Heart left ventricle (tissue), 16 donors: ENCODE results near the gene MMP17. TPM values are rescaled to one million over a fixed set of nuclear protein-coding genes. Genes with fewer than 3 reads are reported as not detected.

Experiments used
- ATAC-seq, 4 donors: fragments of 200-7000 bp; cut with Tn5 transposase; one replicate each; pipeline ENCODE4 v1.9.1; 2020 to 2022; ENCODE audit warnings: moderate library complexity in 4 of 4, mild to moderate bottlenecking in 3 of 4, moderate number of reproducible peaks in 1 of 4
- DNase-seq, 5 donors: peaks; one replicate each; pipeline ENCODE4 v3.0.0-alpha.2; 2020
- H3K27ac ChIP-seq, 12 donors: fragments of 200-600 bp; sonication (generic) in 4 of 12; one replicate each; pipeline versions ENCODE4 v1.5.0 to v1.8.0; 2016 to 2022; ENCODE audit warnings: mild to moderate bottlenecking in 2 of 12
- H3K27me3 ChIP-seq, 9 donors: fragments of 200-600 bp; sonication (generic) in 2 of 9; one replicate each; pipeline versions ENCODE4 v1.5.1 to v1.8.0; 2016 to 2022; ENCODE audit warnings: mild to moderate bottlenecking in 3 of 9
- H3K36me3 ChIP-seq, 9 donors: fragments of 200-600 bp; sonication (generic) in 2 of 9; one replicate each; pipeline versions ENCODE4 v1.5.0 to v1.8.0; 2018 to 2022; ENCODE audit warnings: mild to moderate bottlenecking in 2 of 9
- H3K4me1 ChIP-seq, 12 donors: fragments of 200-600 bp; sonication (generic) in 4 of 12; one replicate each; pipeline versions ENCODE4 v1.5.0 to v1.8.0; 2016 to 2022; ENCODE audit warnings: mild to moderate bottlenecking in 3 of 12
- H3K4me3 ChIP-seq, 12 donors: fragments of 200-600 bp; sonication (generic) in 4 of 12; one replicate each; pipeline versions ENCODE4 v1.5.0 to v1.8.0; 2017 to 2022; ENCODE audit warnings: mild to moderate bottlenecking in 9 of 12, moderate library complexity in 4 of 12
- H3K9me3 ChIP-seq, 12 donors: fragments of 200-600 bp; sonication (generic) in 4 of 12; one replicate each; pipeline versions ENCODE4 v1.5.0 to v1.8.0; 2016 to 2022; ENCODE audit warnings: mild to moderate bottlenecking in 1 of 12
- CTCF ChIP-seq, 12 donors: fragments of 200-600 bp; sonication (generic) in 4 of 12; IDR thresholded peaks; one replicate each; pipeline versions ENCODE4 v1.5.0 to v1.8.0; 2018 to 2022; ENCODE audit warnings: antibody characterized with exemption in 12 of 12, mild to moderate bottlenecking in 5 of 12
- POLR2A ChIP-seq, 2 donors: fragments of 450-650 bp; IDR thresholded peaks; one replicate each; pipeline ENCODE4 v1.6.1; 2017; ENCODE audit warnings: antibody characterized with exemption in 2 of 2, mild to moderate bottlenecking in 2 of 2, moderate library complexity in 2 of 2
- WGBS, 4 donors: extraction: QIAGEN DNeasy Blood & Tissue Kit in 2 of 4; methylation state at CpG; one replicate each; pipeline versions ENCODE4 v1.1.5 to v1.1.7; 2013 to 2018; 5-methylcytosine and 5-hydroxymethylcytosine counted together
- intact Hi-C, 10 donors: fragments of 100-400 bp; cut with DNase I; formaldehyde crosslinking; loops; one replicate each; pipeline versions ENCODE4 v1.11.1 to v1.14.2; 2022
- polyA plus RNA-seq, 2 donors: library from polyadenylated mRNA; stranded (reverse); fragments of 200-250 nt; gene quantifications; one replicate each; pipeline ENCODE4 v1.2.3, GENCODE V29; 2013
- total RNA-seq, 9 donors: library from RNA; depleted of rRNA in 2 of 9; stranded (reverse); fragments of >200 nt in 2 of 9; fragmentation: NEBNext Ultra II Directional in 3 of 9; extraction: Animal tissue kit (Norgen Biotek cat#: 25700) in 3 of 9; gene quantifications; one replicate each; pipeline versions ENCODE4 v1.1.0 to v1.2.4, GENCODE V29; 2016 to 2023
- donor health status: ischemic (EF 13 %, LVEDD 7.1; RV severe dilation, severe dysfunction).
- donor health status: healthy with polysubstance abuse.
- donor health status: DM: no; HTN: yes; CAD: no.
- donor health status: DM: no; HTN: no; CAD: no.
- donor health status: ischemic (EF 25% LVEDD 6.9; RV normal size, moderate dysfunction).
- donor health status: ischemic (EF 25% LVEDD 5.7; RV mildly dilated, moderate dysfunction).
- donor health status: healthy.
- donor health status: DM: yes; HTN: yes; CAD: no.
- donor health status: ischemic (EF 35%, LVEDD 5.7; RV mildly dilated, moderate dysfunction).
- donor health status: nonischemic (EF 11% LVEDD 7.7; RV severe dilation, severe dysfunction).
- donor health status: DM: yes; HTN: yes; CAD: no.
- donor health status: PGD.
- donor health status: ischemic (EF 29% LVEDD 5.4; RV normal size, mild dysfunction).
- donor health status: nonischemic (EF 23%, LVEDD 6.1; RV moderate dilation, normal function).

MMP17 gene
- total and polyA plus RNA-seq, 11 donors, result 0.28 to 2.1 (median 1.2) TPM

DNA sequence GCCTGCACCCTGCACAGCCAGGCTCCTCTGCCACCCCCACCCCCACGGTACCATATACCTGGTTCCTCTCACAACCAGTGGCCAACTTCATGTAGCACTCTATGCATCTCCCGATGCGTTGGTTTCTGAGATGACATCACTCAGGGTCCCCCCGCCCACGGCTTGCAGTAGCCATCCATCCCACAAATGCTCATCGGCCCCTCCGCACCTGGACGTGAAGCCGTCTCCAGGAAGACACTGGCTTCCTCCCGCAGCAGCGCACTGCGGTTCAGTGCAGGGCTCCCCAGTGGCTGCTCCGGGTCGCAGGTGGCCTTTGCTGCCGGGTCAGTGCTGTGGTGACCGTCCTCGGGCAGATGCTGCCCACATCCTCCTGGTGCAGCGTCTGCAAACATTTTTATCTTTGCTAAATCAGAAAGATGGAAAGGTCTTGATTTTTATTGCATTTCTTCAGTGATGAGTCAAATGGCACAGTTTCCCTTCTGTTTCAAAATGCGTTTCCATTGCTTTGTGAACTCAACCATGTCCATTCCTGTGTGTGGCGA, 27.5 kb upstream of the MMP17 start:
- peaks cover 0 to 63% (median 55%) of the 10 kb centered on the region in 9 donors for H3K36me3 ChIP-seq
- TF ChIP-seq POLR2A (IDR thresholded peaks at IDR 0.05) (no peak), CTCF (IDR thresholded peaks at IDR 0.05) (no peak)
- ATAC-seq (no peak), DNase-seq (no peak)
- no peak overlapping the region for H3K27ac ChIP-seq
- H3K9me3 ChIP-seq, result no peaks in the 10 kb centered on the region
- peaks cover 0 to 13% (median 0%) of the 10 kb centered on the region in 12 donors for H3K4me1 ChIP-seq
- intact Hi-C loops, result loop anchor here in 1 of 10 donors (10.0 kb wide), 1 partner anchor 196 kb away; no protein-coding TSS in a partner anchor
- no peak overlapping the region for H3K4me3 ChIP-seq
- 89 to 93% (median 92%) methylated on average over 18 to 20 of the region's 20 CpGs for WGBS, 4 donors
- H3K27me3 ChIP-seq, result no peaks in the 10 kb centered on the region

GRCh38 chr12:131801254-131801866, 26.8 kb upstream of the MMP17 start:
- WGBS, 4 donors, result 82 to 87% (median 82%) methylated on average over 25 to 35 of the region's 35 CpGs
- H3K36me3 ChIP-seq, result peaks cover 0 to 59% (median 51%) of the 10 kb centered on the region in 9 donors
- no peak for TF ChIP-seq CTCF (IDR thresholded peaks at IDR 0.05)
- TF ChIP-seq POLR2A (IDR thresholded peaks at IDR 0.05), result no peak

GRCh38 chr12:131803961-131804521, 24.2 kb upstream of the MMP17 start:
- Histone ChIP-seq H3K27ac (peak overlapping the region in 1 of 12 donors; percentile 27), H3K4me3 (no peak overlapping the region), H3K9me3 (no peaks in the 10 kb centered on the region), H3K36me3 (peaks cover 0 to 33% (median 25%) of the 10 kb centered on the region in 9 donors), H3K4me1 (peaks cover 0 to 13% (median 0%) of the 10 kb centered on the region in 12 donors), H3K27me3 (no peaks in the 10 kb centered on the region)
- TF ChIP-seq CTCF (IDR thresholded peaks at IDR 0.05), result no peak
- TF ChIP-seq POLR2A (IDR thresholded peaks at IDR 0.05), result no peak
- intact Hi-C loops, result loop anchor here in 1 of 10 donors (10.0 kb wide), 1 partner anchor 199 kb away; no protein-coding TSS in a partner anchor
- ATAC-seq, result no peak
- 38 to 49% (median 39%) methylated on average over 11 of the region's 11 CpGs for WGBS, 4 donors
- DNase-seq, result no peak

More at GRCh38 chr12:131801254-131801866, 26.8 kb upstream of the MMP17 start:
- ATAC-seq (no peak), DNase-seq (no peak)
- no peak overlapping the region for H3K4me3 ChIP-seq
- H3K27me3 ChIP-seq, result no peaks in the 10 kb centered on the region
- H3K4me1 ChIP-seq, result peaks cover 0 to 13% (median 0%) of the 10 kb centered on the region in 12 donors
- H3K9me3 ChIP-seq, result no peaks in the 10 kb centered on the region
- intact Hi-C loops, result loop anchor here in 1 of 10 donors (10.0 kb wide), 1 partner anchor 197 kb away; no protein-coding TSS in a partner anchor
- H3K27ac ChIP-seq, result no peak overlapping the region

DNA sequence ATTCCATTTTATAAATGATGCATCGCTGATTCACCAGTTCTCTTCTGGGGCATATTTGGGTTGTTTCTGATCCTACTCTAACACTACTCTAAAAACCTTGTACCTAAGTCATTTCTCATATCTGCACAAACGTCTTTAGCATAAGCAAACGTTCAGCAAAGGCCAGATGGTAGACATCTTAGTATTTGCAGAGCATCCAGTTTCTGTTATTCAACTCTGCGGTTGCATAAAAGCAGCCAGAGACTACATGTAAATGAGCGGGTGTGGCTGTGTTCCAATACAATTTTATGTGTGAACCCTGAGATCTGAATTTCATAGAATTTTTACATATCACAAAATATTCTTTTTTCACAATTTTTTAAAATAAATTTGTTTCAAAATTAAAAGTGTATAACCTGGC, 22.8 kb upstream of the MMP17 start:
- no peak for ATAC-seq
- no peak overlapping the region for H3K27ac ChIP-seq
- H3K36me3 ChIP-seq, result peaks cover 0 to 20% (median 12%) of the 10 kb centered on the region in 9 donors
- no peak overlapping the region for H3K4me3 ChIP-seq
- 75 to 84% (median 79%) methylated on average over 5 of the region's 5 CpGs for WGBS, 4 donors
- intact Hi-C loops, result loop anchor here in 1 of 10 donors (10.0 kb wide), 1 partner anchor 201 kb away; no protein-coding TSS in a partner anchor
- H3K27me3 ChIP-seq, result no peaks in the 10 kb centered on the region
- no peak for DNase-seq
- peaks cover 0 to 13% (median 0%) of the 10 kb centered on the region in 12 donors for H3K4me1 ChIP-seq
- TF ChIP-seq POLR2A (IDR thresholded peaks at IDR 0.05), result no peak
- H3K9me3 ChIP-seq, result no peaks in the 10 kb centered on the region
